GM21717 (cell line): ENCODE data around the gene NUP210L.

Source experiments
- ATAC-seq: cut with Tn5 transposase; IDR thresholded peaks from one replicate; pipeline ENCODE4 v1.9.1; 2021; ENCODE audit warnings: mild to moderate bottlenecking, moderate library complexity; ENCODE audit not compliant: unreplicated experiment

NUP210L gene

GRCh38 chr1:154154534-154155191 is at the start of gene NUP210L:
Gene NUP210L (minus strand): TSS chr1:154155073.
- ATAC-seq, result no peak

- ATAC-seq, result no peak
Observed at GRCh38 chr1:154199563-154199879, 44.6 kb upstream of the NUP210L start.

- no peak for ATAC-seq
Observed at GRCh38 chr1:154198756-154199562, 44.1 kb upstream of the NUP210L start.

GRCh38 chr1:154193821-154194220 is 38.9 kb upstream of the NUP210L start:
- no peak for ATAC-seq

GRCh38 chr1:154192476-154192875 is 37.6 kb upstream of the NUP210L start:
- no peak for ATAC-seq

- no peak for ATAC-seq
Observed at GRCh38 chr1:154191990-154192461, 37.2 kb upstream of the NUP210L start, which contains the start of gene TPM3. Gene TPM3 (minus strand): TSS chr1:154192100. CDS start chr1:154192018, 82 bp downstream.

- ATAC-seq, result no peak
Observed at GRCh38 chr1:154190550-154190949, 35.7 kb upstream of the NUP210L start.

- no peak for ATAC-seq
Observed at GRCh38 chr1:154186852-154187501, 32.1 kb upstream of the NUP210L start.

- ATAC-seq, result no peak
Observed at GRCh38 chr1:154186177-154186576, 31.3 kb upstream of the NUP210L start.

- peak; percentile 65 for ATAC-seq
Observed at GRCh38 chr1:154183046-154183915, 28.4 kb upstream of the NUP210L start.

GRCh38 chr1:154182344-154183045 is 27.6 kb upstream of the NUP210L start:
- peak; percentile 52 for ATAC-seq

GRCh38 chr1:154181944-154182343 is 27.1 kb upstream of the NUP210L start:
- no peak for ATAC-seq

- ATAC-seq, result no peak
Observed at GRCh38 chr1:154179946-154180687, 25.2 kb upstream of the NUP210L start.

- ATAC-seq, result no peak
Observed at GRCh38 chr1:154178911-154179811, 24.3 kb upstream of the NUP210L start.

GRCh38 chr1:154178013-154178412 is 23.1 kb upstream of the NUP210L start:
- no peak for ATAC-seq

- ATAC-seq, result no peak
Observed at GRCh38 chr1:154176337-154176736, 21.5 kb upstream of the NUP210L start.

GRCh38 chr1:154174654-154175053 is 19.8 kb upstream of the NUP210L start:
- ATAC-seq, result no peak

GRCh38 chr1:154171880-154172279 is 17.0 kb upstream of the NUP210L start:
- ATAC-seq, result no peak

GRCh38 chr1:154171223-154171583 is 16.3 kb upstream of the NUP210L start:
- no peak for ATAC-seq
